ENCODE results near the gene PCK1. TPM values are rescaled to one million over a fixed set of nuclear protein-coding genes. Genes with fewer than 3 reads are reported as not detected.
A peak's percentile ranks its signal among the peaks of the same experiment; 100 is the strongest.

The PCK1 gene
- total and polyA plus RNA-seq, 4 donors, result 8.9 to 532 (median 314) TPM

DNA sequence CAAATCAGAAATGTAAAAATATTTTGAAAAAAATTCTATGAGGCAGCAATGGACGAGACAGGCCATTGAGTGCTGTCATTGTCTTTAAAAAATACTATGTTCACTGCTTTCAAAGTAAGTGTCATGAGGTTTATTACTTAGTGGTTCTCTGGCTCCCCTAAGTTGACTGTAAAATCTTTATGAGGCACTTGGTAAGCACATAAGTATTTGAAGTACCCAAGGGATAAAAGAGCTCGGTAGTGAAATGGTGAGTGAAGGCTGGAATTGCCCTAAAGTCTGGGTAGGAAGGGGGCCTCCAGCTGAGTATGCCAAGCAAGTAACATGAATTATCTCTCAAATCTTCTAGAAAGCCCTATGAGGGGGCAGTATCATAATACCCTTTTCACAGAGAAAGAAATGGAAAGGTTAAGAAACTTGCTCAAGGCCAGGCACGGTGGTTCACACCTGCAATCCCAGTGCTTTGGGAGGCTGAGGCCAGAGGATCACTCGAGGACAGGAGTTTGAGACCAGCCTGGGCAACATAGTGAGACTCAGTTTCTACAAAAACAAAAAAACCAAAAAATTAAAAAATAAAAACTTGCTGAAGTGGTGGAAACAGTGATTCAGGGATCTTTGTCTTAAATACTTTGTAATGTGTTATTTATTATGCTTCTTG is 30.5 kb upstream of the PCK1 start:
- Histone ChIP-seq H3K27ac (ENCODE audit: low read depth in 1 of 2, low read length in 2 of 2) (no peak overlapping the region), H3K36me3 (ENCODE audit: control insufficient read depth in 4 of 4, insufficient read depth in 3 of 4, low read depth in 1 of 4, low read length in 3 of 4) (no peaks in the 10 kb centered on the region), H3K9me3 (ENCODE audit: control insufficient read depth in 4 of 4, low read length in 3 of 4) (no peaks in the 10 kb centered on the region), H3K27me3 (ENCODE audit: control insufficient read depth in 4 of 4, insufficient read depth in 4 of 4, low read length in 3 of 4) (no peaks in the 10 kb centered on the region), H3K4me3 (ENCODE audit: low read depth in 1 of 3, low read length in 3 of 3) (no peak overlapping the region), H3K4me1 (ENCODE audit: control insufficient read depth in 4 of 4, insufficient read depth in 4 of 4, low read length in 3 of 4) (peaks cover 10 to 41% (median 29%) of the 10 kb centered on the region in 4 donors), H3K9ac (ENCODE audit: low read depth in 1 of 2, low read length in 2 of 2) (no peak overlapping the region)
- WGBS, result 86% methylated on average over 4 of the region's 4 CpGs
- no peak for DNase-seq (ENCODE audit: low spot score)
- TF ChIP-seq RAD21 (IDR thresholded peaks at IDR 0.05), result no peak
- no peak for TF ChIP-seq SP1 (IDR thresholded peaks at IDR 0.05)
- TF ChIP-seq, protein P1, sequence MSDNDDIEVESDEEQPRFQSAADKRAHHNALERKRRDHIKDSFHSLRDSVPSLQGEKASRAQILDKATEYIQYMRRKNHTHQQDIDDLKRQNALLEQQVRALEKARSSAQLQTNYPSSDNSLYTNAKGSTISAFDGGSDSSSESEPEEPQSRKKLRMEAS (IDR thresholded peaks at IDR 0.05), result no peak
- TF ChIP-seq YY1 (IDR thresholded peaks at IDR 0.05), result no peak
- TF ChIP-seq HNF4A (conservative IDR thresholded peaks at IDR 0.05), result no peak
- TF ChIP-seq, protein P2, sequence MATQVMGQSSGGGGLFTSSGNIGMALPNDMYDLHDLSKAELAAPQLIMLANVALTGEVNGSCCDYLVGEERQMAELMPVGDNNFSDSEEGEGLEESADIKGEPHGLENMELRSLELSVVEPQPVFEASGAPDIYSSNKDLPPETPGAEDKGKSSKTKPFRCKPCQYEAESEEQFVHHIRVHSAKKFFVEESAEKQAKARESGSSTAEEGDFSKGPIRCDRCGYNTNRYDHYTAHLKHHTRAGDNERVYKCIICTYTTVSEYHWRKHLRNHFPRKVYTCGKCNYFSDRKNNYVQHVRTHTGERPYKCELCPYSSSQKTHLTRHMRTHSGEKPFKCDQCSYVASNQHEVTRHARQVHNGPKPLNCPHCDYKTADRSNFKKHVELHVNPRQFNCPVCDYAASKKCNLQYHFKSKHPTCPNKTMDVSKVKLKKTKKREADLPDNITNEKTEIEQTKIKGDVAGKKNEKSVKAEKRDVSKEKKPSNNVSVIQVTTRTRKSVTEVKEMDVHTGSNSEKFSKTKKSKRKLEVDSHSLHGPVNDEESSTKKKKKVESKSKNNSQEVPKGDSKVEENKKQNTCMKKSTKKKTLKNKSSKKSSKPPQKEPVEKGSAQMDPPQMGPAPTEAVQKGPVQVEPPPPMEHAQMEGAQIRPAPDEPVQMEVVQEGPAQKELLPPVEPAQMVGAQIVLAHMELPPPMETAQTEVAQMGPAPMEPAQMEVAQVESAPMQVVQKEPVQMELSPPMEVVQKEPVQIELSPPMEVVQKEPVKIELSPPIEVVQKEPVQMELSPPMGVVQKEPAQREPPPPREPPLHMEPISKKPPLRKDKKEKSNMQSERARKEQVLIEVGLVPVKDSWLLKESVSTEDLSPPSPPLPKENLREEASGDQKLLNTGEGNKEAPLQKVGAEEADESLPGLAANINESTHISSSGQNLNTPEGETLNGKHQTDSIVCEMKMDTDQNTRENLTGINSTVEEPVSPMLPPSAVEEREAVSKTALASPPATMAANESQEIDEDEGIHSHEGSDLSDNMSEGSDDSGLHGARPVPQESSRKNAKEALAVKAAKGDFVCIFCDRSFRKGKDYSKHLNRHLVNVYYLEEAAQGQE (IDR thresholded peaks at IDR 0.05), result no peak
- TF ChIP-seq FOXA1 (IDR thresholded peaks at IDR 0.05), result no peak
- no peak for TF ChIP-seq HNF4G (IDR thresholded peaks at IDR 0.05)
- TF ChIP-seq NR2F2 (IDR thresholded peaks at IDR 0.05), result no peak

DNA sequence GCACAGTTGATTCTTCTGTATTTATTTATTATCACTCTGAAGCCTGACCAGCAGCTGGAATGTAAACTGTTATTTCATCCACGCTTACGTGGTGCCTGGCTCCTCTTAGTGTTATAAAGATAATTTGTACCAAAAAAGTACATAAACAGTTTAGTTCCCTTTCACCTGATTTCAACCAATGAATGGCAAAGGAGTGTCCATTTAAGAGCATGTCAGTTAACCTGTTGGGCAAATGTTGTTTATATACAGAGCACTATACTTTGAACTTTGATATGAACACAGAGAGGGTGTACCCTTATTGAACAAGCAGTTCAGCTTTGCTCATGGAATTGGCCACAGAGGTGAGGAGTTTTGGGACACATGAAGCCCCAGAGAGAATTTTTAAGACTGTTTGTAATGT is 28.8 kb upstream of the PCK1 start:
- Histone ChIP-seq H3K27ac (ENCODE audit: low read depth in 1 of 2, low read length in 2 of 2) (peak overlapping the region; percentile 88 to 90), H3K27me3 (ENCODE audit: control insufficient read depth in 4 of 4, insufficient read depth in 4 of 4, low read length in 3 of 4) (no peaks in the 10 kb centered on the region), H3K4me3 (ENCODE audit: low read depth in 1 of 3, low read length in 3 of 3) (no peak overlapping the region), H3K9me3 (ENCODE audit: control insufficient read depth in 4 of 4, low read length in 3 of 4) (no peaks in the 10 kb centered on the region), H3K9ac (ENCODE audit: low read depth in 1 of 2, low read length in 2 of 2) (peak overlapping the region; percentile 36 to 84), H3K4me1 (ENCODE audit: control insufficient read depth in 4 of 4, insufficient read depth in 4 of 4, low read length in 3 of 4) (peaks cover 4 to 43% (median 29%) of the 10 kb centered on the region in 4 donors), H3K36me3 (ENCODE audit: control insufficient read depth in 4 of 4, insufficient read depth in 3 of 4, low read depth in 1 of 4, low read length in 3 of 4) (no peaks in the 10 kb centered on the region)
- 32% methylated on average over 2 of the region's 2 CpGs for WGBS
- TF ChIP-seq TAF1 (conservative IDR thresholded peaks at IDR 0.05), result no peak
- peak; percentile 97 for TF ChIP-seq FOXA1 (IDR thresholded peaks at IDR 0.05)
- TF ChIP-seq HNF4A (conservative IDR thresholded peaks at IDR 0.05), result peak; percentile 95 to 99
- TF ChIP-seq NR2F2 (IDR thresholded peaks at IDR 0.05), result no peak
- TF ChIP-seq, protein P3, sequence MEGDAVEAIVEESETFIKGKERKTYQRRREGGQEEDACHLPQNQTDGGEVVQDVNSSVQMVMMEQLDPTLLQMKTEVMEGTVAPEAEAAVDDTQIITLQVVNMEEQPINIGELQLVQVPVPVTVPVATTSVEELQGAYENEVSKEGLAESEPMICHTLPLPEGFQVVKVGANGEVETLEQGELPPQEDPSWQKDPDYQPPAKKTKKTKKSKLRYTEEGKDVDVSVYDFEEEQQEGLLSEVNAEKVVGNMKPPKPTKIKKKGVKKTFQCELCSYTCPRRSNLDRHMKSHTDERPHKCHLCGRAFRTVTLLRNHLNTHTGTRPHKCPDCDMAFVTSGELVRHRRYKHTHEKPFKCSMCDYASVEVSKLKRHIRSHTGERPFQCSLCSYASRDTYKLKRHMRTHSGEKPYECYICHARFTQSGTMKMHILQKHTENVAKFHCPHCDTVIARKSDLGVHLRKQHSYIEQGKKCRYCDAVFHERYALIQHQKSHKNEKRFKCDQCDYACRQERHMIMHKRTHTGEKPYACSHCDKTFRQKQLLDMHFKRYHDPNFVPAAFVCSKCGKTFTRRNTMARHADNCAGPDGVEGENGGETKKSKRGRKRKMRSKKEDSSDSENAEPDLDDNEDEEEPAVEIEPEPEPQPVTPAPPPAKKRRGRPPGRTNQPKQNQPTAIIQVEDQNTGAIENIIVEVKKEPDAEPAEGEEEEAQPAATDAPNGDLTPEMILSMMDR (IDR thresholded peaks at IDR 0.05; ENCODE audit: low read depth, low read length, missing input control), result no peak
- TF ChIP-seq RXRA (IDR thresholded peaks at IDR 0.05), result peak; percentile 93 to 100
- TF ChIP-seq FOXA2 (IDR thresholded peaks at IDR 0.05), result peak; percentile 96
- no peak for TF ChIP-seq GABPA (IDR thresholded peaks at IDR 0.05 in 1 of 2, conservative IDR thresholded peaks at IDR 0.05 in 1 of 2)
- TF ChIP-seq, protein P4, sequence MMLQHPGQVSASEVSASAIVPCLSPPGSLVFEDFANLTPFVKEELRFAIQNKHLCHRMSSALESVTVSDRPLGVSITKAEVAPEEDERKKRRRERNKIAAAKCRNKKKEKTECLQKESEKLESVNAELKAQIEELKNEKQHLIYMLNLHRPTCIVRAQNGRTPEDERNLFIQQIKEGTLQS (IDR thresholded peaks at IDR 0.05), result no peak
- TF ChIP-seq, protein P2 (IDR thresholded peaks at IDR 0.05), result peak; percentile 71
- TF ChIP-seq, protein P1 (IDR thresholded peaks at IDR 0.05), result peak; percentile 88
- no peak for TF ChIP-seq EGR1 (IDR thresholded peaks at IDR 0.05; ENCODE audit: low read depth in 2 of 2)
- TF ChIP-seq HNF4G (IDR thresholded peaks at IDR 0.05), result peak; percentile 78
- peak; percentile 83 for TF ChIP-seq YY1 (IDR thresholded peaks at IDR 0.05)
- TF ChIP-seq RAD21 (IDR thresholded peaks at IDR 0.05), result peak; percentile 64 to 66
- peak; percentile 48 to 94 for TF ChIP-seq JUND (IDR thresholded peaks at IDR 0.05)
- TF ChIP-seq, protein P5, sequence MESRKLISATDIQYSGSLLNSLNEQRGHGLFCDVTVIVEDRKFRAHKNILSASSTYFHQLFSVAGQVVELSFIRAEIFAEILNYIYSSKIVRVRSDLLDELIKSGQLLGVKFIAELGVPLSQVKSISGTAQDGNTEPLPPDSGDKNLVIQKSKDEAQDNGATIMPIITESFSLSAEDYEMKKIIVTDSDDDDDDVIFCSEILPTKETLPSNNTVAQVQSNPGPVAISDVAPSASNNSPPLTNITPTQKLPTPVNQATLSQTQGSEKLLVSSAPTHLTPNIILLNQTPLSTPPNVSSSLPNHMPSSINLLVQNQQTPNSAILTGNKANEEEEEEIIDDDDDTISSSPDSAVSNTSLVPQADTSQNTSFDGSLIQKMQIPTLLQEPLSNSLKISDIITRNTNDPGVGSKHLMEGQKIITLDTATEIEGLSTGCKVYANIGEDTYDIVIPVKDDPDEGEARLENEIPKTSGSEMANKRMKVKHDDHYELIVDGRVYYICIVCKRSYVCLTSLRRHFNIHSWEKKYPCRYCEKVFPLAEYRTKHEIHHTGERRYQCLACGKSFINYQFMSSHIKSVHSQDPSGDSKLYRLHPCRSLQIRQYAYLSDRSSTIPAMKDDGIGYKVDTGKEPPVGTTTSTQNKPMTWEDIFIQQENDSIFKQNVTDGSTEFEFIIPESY (IDR thresholded peaks at IDR 0.05), result peak; percentile 93
- TF ChIP-seq SP1 (IDR thresholded peaks at IDR 0.05), result peak; percentile 95
- no peak for DNase-seq (ENCODE audit: low spot score)
